NCI-H1930 (cell line): ENCODE data around the gene ANGPTL7.
"Not testable (repeated sequence)": the region's sequence is repeated elsewhere in the genome, so short reads cannot be mapped to it uniquely, and the experiment has no call there.

Experiments
- DNase-seq, 2 experiments: peaks; one replicate each; lab custom pipeline; 2025; lab: John Stamatoyannopoulos, UW

The ANGPTL7 gene

GRCh38 chr1:11169202-11169601 lies 20.0 kb upstream of the ANGPTL7 start:
- DNase-seq = no peak

GRCh38 chr1:11170102-11170501 lies 19.1 kb upstream of the ANGPTL7 start:
- DNase-seq = no peak

- no peak for DNase-seq
Measured at GRCh38 chr1:11174261-11174942, 14.8 kb upstream of the ANGPTL7 start.

GRCh38 chr1:11175461-11175860 lies 13.7 kb upstream of the ANGPTL7 start:
- no peak for DNase-seq

- DNase-seq = no peak
Measured at GRCh38 chr1:11176081-11176706, 13.0 kb upstream of the ANGPTL7 start.

- no peak for DNase-seq
Measured at GRCh38 chr1:11178021-11179015, 10.8 kb upstream of the ANGPTL7 start.

- no peak for DNase-seq
Measured at GRCh38 chr1:11179125-11179524, 10.0 kb upstream of the ANGPTL7 start.

GRCh38 chr1:11179749-11180148 lies 9.4 kb upstream of the ANGPTL7 start:
- DNase-seq = not testable (repeated sequence)

- DNase-seq = no peak
Measured at GRCh38 chr1:11180342-11180744, 8.8 kb upstream of the ANGPTL7 start.

- DNase-seq = no peak
Measured at GRCh38 chr1:11182884-11183283, 6.3 kb upstream of the ANGPTL7 start.

GRCh38 chr1:11184973-11185372 lies 4.2 kb upstream of the ANGPTL7 start:
- no peak for DNase-seq

GRCh38 chr1:11187000-11187399 lies 2.2 kb upstream of the ANGPTL7 start:
- no peak for DNase-seq

- no peak for DNase-seq
Measured at GRCh38 chr1:11187494-11187893, 1.7 kb upstream of the ANGPTL7 start.

- DNase-seq = no peak
Measured at GRCh38 chr1:11187931-11188330, 1.2 kb upstream of the ANGPTL7 start.

- DNase-seq = no peak
Measured at GRCh38 chr1:11188381-11188780, 774 bp upstream of the ANGPTL7 start.

- no peak for DNase-seq
Measured at GRCh38 chr1:11193376-11193775, 4.2 kb downstream of the ANGPTL7 start.

- DNase-seq = no peak
Measured at GRCh38 chr1:11194407-11195176, 5.4 kb downstream of the ANGPTL7 start.

GRCh38 chr1:11196945-11197344 lies 7.8 kb downstream of the ANGPTL7 start:
- DNase-seq = no peak

GRCh38 chr1:11197359-11197758 lies 8.2 kb downstream of the ANGPTL7 start:
- no peak for DNase-seq

GRCh38 chr1:11198257-11198656 lies 9.1 kb downstream of the ANGPTL7 start:
- no peak for DNase-seq

- peak in 1 of 2 experiments; percentile 5 for DNase-seq
Measured at GRCh38 chr1:11198851-11199594, 9.9 kb downstream of the ANGPTL7 start.
